Measurements from ENCODE around the gene LEMD2. TPM values are rescaled to one million over a fixed set of nuclear protein-coding genes. Genes with fewer than 3 reads are reported as not detected.

LEMD2 gene
- total and polyA plus RNA-seq, 12 donors: 32.4 to 121 (median 60.0) TPM

- H3K4me1 ChIP-seq (replicated peaks in 1 of 2): no peaks in the 10 kb centered on the region
- H3K4me3 ChIP-seq: no peak overlapping the region
- DNase-seq: no peak
- no peaks in the 10 kb centered on the region for H3K9me3 ChIP-seq (replicated peaks in 1 of 3)
- H3K27ac ChIP-seq: no peak overlapping the region
- peaks cover 12% of the 10 kb centered on the region for H3K27me3 ChIP-seq
- intact Hi-C loops (cut with DNase I): no loop called here
- no peak for TF ChIP-seq CTCF (IDR thresholded peaks at IDR 0.05)
- TF ChIP-seq POLR2A (IDR thresholded peaks at IDR 0.05): no peak
- no peaks in the 10 kb centered on the region for H3K36me3 ChIP-seq (replicated peaks in 1 of 2)
- WGBS, 4 donors: 88 to 92% (median 89%) methylated on average over 13 of the region's 13 CpGs
Observed at GRCh38 chr6:33800248-33800969, 11.5 kb upstream of the LEMD2 start.

- H3K4me3 ChIP-seq: no peak overlapping the region
- H3K9me3 ChIP-seq (replicated peaks in 1 of 3): no peaks in the 10 kb centered on the region
- intact Hi-C loops (cut with DNase I): no loop called here
- H3K36me3 ChIP-seq (replicated peaks in 1 of 2): no peaks in the 10 kb centered on the region
- DNase-seq: no peak
- no peaks in the 10 kb centered on the region for H3K4me1 ChIP-seq (replicated peaks in 1 of 2)
- no peak overlapping the region for H3K27ac ChIP-seq
- WGBS, 4 donors: 37 to 60% (median 57%) methylated on average over 2 to 4 of the region's 4 CpGs
- peaks cover 10% of the 10 kb centered on the region for H3K27me3 ChIP-seq
- TF ChIP-seq POLR2A (IDR thresholded peaks at IDR 0.05) (no peak), CTCF (IDR thresholded peaks at IDR 0.05) (no peak)
Observed at GRCh38 chr6:33799454-33800113, 10.7 kb upstream of the LEMD2 start.

- no peak overlapping the region for H3K27ac ChIP-seq
Observed at GRCh38 chr6:33798343-33798848, 9.5 kb upstream of the LEMD2 start.

More at GRCh38 chr6:33798343-33798848, 9.5 kb upstream of the LEMD2 start:
- 80 to 88% (median 82%) methylated on average over 12 to 13 of the region's 13 CpGs for WGBS, 4 donors
- intact Hi-C loops (cut with DNase I): no loop called here
- H3K27me3 ChIP-seq: peaks cover 7% of the 10 kb centered on the region
- no peaks in the 10 kb centered on the region for H3K36me3 ChIP-seq (replicated peaks in 1 of 2)
- H3K4me3 ChIP-seq: no peak overlapping the region
- H3K4me1 ChIP-seq (replicated peaks in 1 of 2): no peaks in the 10 kb centered on the region
- TF ChIP-seq POLR2A (IDR thresholded peaks at IDR 0.05) (no peak), CTCF (IDR thresholded peaks at IDR 0.05) (no peak)
- DNase-seq: no peak
- H3K9me3 ChIP-seq (replicated peaks in 1 of 3): no peaks in the 10 kb centered on the region
